K562 (cell line): ENCODE measurements around the gene ITGA3. TPM values are rescaled to one million over a fixed set of nuclear protein-coding genes. Genes with fewer than 3 reads are reported as not detected.

ENCODE experiments used
- ATAC-seq: fragments of 200-7000 bp; cut with Tn5 transposase; 3 replicates; pipeline ENCODE4 v1.9.1; 2020; ENCODE audit warnings: moderate library complexity
- BruUV-seq: library from RNA; stranded (reverse); fragments of 400-500 nt; replicated peaks from 2 replicates; lab custom pipeline; 2021; lab: Mats Ljungman, UMichigan
- CTCF ChIA-PET: fragments of 300-600 bp; formaldehyde crosslinking; extraction: SDS; loops from one replicate; lab custom pipeline; 2021; ENCODE audit warnings: low intra/inter-chr PET ratio; lab: Yijun Ruan, JAX
- POLR2A ChIA-PET: fragments of 300-600, 350-650 bp; sonication (Branson Sonifier 250); formaldehyde crosslinking; extraction: SDS; loops from one replicate; lab custom pipeline; 2021; ENCODE audit warnings: antibody characterized with exemption, inconsistent platforms; lab: Yijun Ruan, JAX
- DNase-seq, 4 experiments: peaks; one replicate each; pipeline versions ENCODE4 v3.0.0 to v3.0.0-alpha.2; 2011 to 2018; ENCODE audit warnings: low spot score in 3 of 4, mixed read lengths in 3 of 4; ENCODE audit errors: extremely low read depth in 1 of 4
- FAIRE-seq: peaks from 2 replicates; lab custom pipeline; 2011; peaks lifted over from hg19 to GRCh38; lab: Jason Lieb, UNC
- H2AFZ ChIP-seq: 2 replicates; pipeline ENCODE4 v1.6.0; 2011; ENCODE audit warnings: low read depth, low read length, control low read depth, inconsistent platforms
- H3K27ac ChIP-seq: fragments of 200-600 bp; 3 replicates; pipeline ENCODE4 v1.8.0; 2011; ENCODE audit warnings: low read depth, mild to moderate bottlenecking, control low read depth, inconsistent platforms, low read length, moderate library complexity, mixed read lengths; ENCODE audit errors: extremely low read depth
- H3K27me3 ChIP-seq, 2 experiments: fragments of 300-600 bp in 1 of 2; 2 replicates in 1 of 2; 3 replicates in 1 of 2; pipeline versions ENCODE4 v1.6.0 to v1.8.0; 2011; ENCODE audit warnings: inconsistent platforms in 2 of 2, low read length in 2 of 2, mild to moderate bottlenecking in 1 of 2, mixed read lengths in 1 of 2, moderate library complexity in 1 of 2; ENCODE audit not compliant: control insufficient read depth in 2 of 2, insufficient read depth in 2 of 2
- H3K36me3 ChIP-seq: fragments of 300-600 bp; 3 replicates; pipeline ENCODE4 v1.8.0; 2011; ENCODE audit warnings: mild to moderate bottlenecking, low read length, inconsistent platforms; ENCODE audit not compliant: control insufficient read depth, insufficient read depth
- H3K4me1 ChIP-seq, 2 experiments: fragments of 200-600 bp in 1 of 2; replicated peaks in 1 of 2; 2 replicates in 1 of 2; 3 replicates in 1 of 2; pipeline versions ENCODE4 v1.5.1 to v1.8.0; 2011; ENCODE audit warnings: inconsistent platforms in 2 of 2, low read length in 2 of 2, mild to moderate bottlenecking in 1 of 2, mixed read lengths in 1 of 2, moderate library complexity in 1 of 2; ENCODE audit not compliant: control insufficient read depth in 2 of 2, insufficient read depth in 2 of 2
- H3K4me2 ChIP-seq: 2 replicates; pipeline ENCODE4 v1.6.1; 2011; ENCODE audit warnings: low read length, control low read depth, inconsistent platforms, mixed read lengths; ENCODE audit not compliant: insufficient read depth
- H3K4me3 ChIP-seq: fragments of 200-600 bp; sonication (generic), shearing (Covaris generic); 2 replicates; pipeline ENCODE4 v1.5.1; 2016; ENCODE audit warnings: control low read depth, inconsistent platforms
- H3K79me2 ChIP-seq: fragments of 200-600 bp; 3 replicates; pipeline ENCODE4 v1.8.0; 2011; ENCODE audit warnings: low read length, inconsistent platforms; ENCODE audit not compliant: control insufficient read depth, insufficient read depth
- H3K9ac ChIP-seq, 2 experiments: 2 replicates each; pipeline versions ENCODE4 v1.6.0 to v1.6.1; 2011; ENCODE audit warnings: low read depth in 2 of 2, low read length in 2 of 2, control low read depth in 1 of 2, inconsistent platforms in 1 of 2, mild to moderate bottlenecking in 1 of 2, mixed read lengths in 1 of 2; ENCODE audit not compliant: insufficient read depth in 1 of 2
- H3K9me1 ChIP-seq: one replicate; pipeline ENCODE4 v1.6.0; 2011; ENCODE audit warnings: inconsistent platforms, mild to moderate bottlenecking, low read length, moderate library complexity; ENCODE audit not compliant: control insufficient read depth, insufficient read depth
- H3K9me3 ChIP-seq: replicated peaks from 2 replicates; pipeline ENCODE4 v1.5.1; 2011; ENCODE audit warnings: low read depth, low read length, inconsistent platforms; ENCODE audit not compliant: control insufficient read depth, insufficient read depth
- H4K20me1 ChIP-seq: replicated peaks from 2 replicates; pipeline ENCODE4 v1.6.1; 2011; ENCODE audit warnings: low read length, inconsistent platforms, mixed read lengths; ENCODE audit not compliant: control insufficient read depth, insufficient read depth
- ASH1L ChIP-seq: fragments of 450-650 bp; IDR thresholded peaks from 2 replicates; pipeline ENCODE4 v1.6.1; 2018; ENCODE audit warnings: borderline replicate concordance, mild to moderate bottlenecking, low read depth; ENCODE audit not compliant: partially characterized antibody
- E2F3 ChIP-seq: fragments of 250-450 bp; sonication (Bioruptor Pico); IDR thresholded peaks from 2 replicates; pipeline ENCODE4 v1.4.0; 2020; ENCODE audit warnings: mild to moderate bottlenecking
- HDAC2 ChIP-seq: fragments of 450-650 bp; IDR thresholded peaks from 2 replicates; pipeline ENCODE4 v1.6.1; 2016; ENCODE audit warnings: mild to moderate bottlenecking
- HNRNPL ChIP-seq: fragments of 200-400 bp; formaldehyde crosslinking; IDR thresholded peaks from 2 replicates; pipeline ENCODE4 v1.6.1; 2017; ENCODE audit warnings: low read depth, mild to moderate bottlenecking, low read length
- HOXB6 ChIP-seq: fragments of 250-450 bp; sonication (Bioruptor Pico); IDR thresholded peaks from 2 replicates; pipeline ENCODE4 v1.5.1; 2022; ENCODE audit warnings: mild to moderate bottlenecking, borderline replicate concordance
- KLF10 ChIP-seq: fragments of 250-450 bp; sonication (Bioruptor Pico); IDR thresholded peaks from 2 replicates; pipeline ENCODE4 v1.6.1; 2021; ENCODE audit warnings: matching md5 sums
- MEF2A ChIP-seq: IDR thresholded peaks from 2 replicates; pipeline ENCODE4 v1.6.1; 2011; ENCODE audit warnings: low read depth, mild to moderate bottlenecking, low read length, moderate library complexity; ENCODE audit not compliant: control insufficient read depth
- PHB ChIP-seq: fragments of 250-450 bp; sonication (Bioruptor Pico); IDR thresholded peaks from 2 replicates; pipeline ENCODE4 v1.5.0; 2021
- SAP30 ChIP-seq: fragments of 200-600 bp; sonication (generic); IDR thresholded peaks from 2 replicates; pipeline ENCODE4 v1.6.1; 2012; ENCODE audit warnings: borderline replicate concordance, low read depth, mild to moderate bottlenecking, moderate library complexity, low read length, control low read depth, inconsistent platforms; ENCODE audit not compliant: insufficient read depth, poor library complexity, severe bottlenecking
- ZNF324 ChIP-seq: fragments of 250-450 bp; sonication (Bioruptor Pico); IDR thresholded peaks from 2 replicates; pipeline ENCODE4 v1.4.0; 2020; ENCODE audit warnings: mild to moderate bottlenecking
- ZNF77 ChIP-seq: fragments of 250-450 bp; sonication (Bioruptor Pico); IDR thresholded peaks from 2 replicates; pipeline ENCODE4 v1.5.0; 2020
- WGBS: fragments of 100-300 bp; shearing (Covaris generic); methylation state at CpG from one replicate; pipeline ENCODE4 v1.1.6; 2016; ENCODE audit warnings: low coverage, mixed read lengths; ENCODE audit not compliant: insufficient coverage; ENCODE audit errors: missing lambda C conversion rate; 5-methylcytosine and 5-hydroxymethylcytosine counted together
- in situ Hi-C: fragments of 300-500 bp; cut with MboI; formaldehyde crosslinking; loops from 4 replicates; pipeline ENCODE4 v1.15.0; 2018; ENCODE audit warnings: inconsistent platforms, mixed read lengths
- intact Hi-C: fragments of 100-400 bp; cut with micrococcal nuclease; formaldehyde crosslinking; loops from 2 replicates; pipeline ENCODE4 v1.14.2; 2022
- polyA plus RNA-seq, 8 experiments: library from polyadenylated mRNA; depleted of rRNA in 4 of 8; stranded (reverse) in 5 of 8; unstranded in 3 of 8; fragments of >200 nt; fragmentation: Nextera tagmentation in 2 of 8; fragmentation: Illumina TruSeq in 1 of 8; extraction: Ambion mirVana in 2 of 8; extraction: Trizol in 1 of 8; gene quantifications; 2 replicates each; pipeline versions ENCODE4 v1.2.1 to v1.2.3, GENCODE V29; 2011 to 2014; ENCODE audit warnings: inconsistent platforms in 1 of 8, missing spikeins in 1 of 8
- total RNA-seq, 7 experiments: library from RNA; depleted of rRNA in 6 of 7; stranded (reverse); fragments of >200 nt in 6 of 7; fragmentation: Illumina TruSeq in 2 of 7; extraction: Trizol in 2 of 7; gene quantifications; 2 replicates each; pipeline versions ENCODE4 v1.2.1 to v1.2.3, GENCODE V29; 2011 to 2021; ENCODE audit warnings: low replicate concordance in 1 of 7
- TF ChIP-seq, protein P1 (sequence below): fragments of 450-650 bp; IDR thresholded peaks from 2 replicates; pipeline ENCODE4 v1.7.1; 2018; ENCODE audit warnings: mild to moderate bottlenecking, low read depth; ENCODE audit not compliant: partially characterized antibody

Gene ITGA3
- total and polyA plus RNA-seq, 9 of the 15 experiments (the other 6 are each of a cell fraction or from before 2014, with no cell fraction given), result 0.03 to 0.75 (median 0.14) TPM; not detected in 2

- in situ Hi-C loops (no loop called here), intact Hi-C loops (no loop called here)
- H3K4me3 ChIP-seq, result no peak overlapping the region
- peaks cover 0 to 36% of the 10 kb centered on the region in 2 experiments; a peak in 2 of 5 replicates for H3K27me3 ChIP-seq
- ATAC-seq, result no peak
- H3K27ac ChIP-seq, result no peak overlapping the region
- no peaks in the 10 kb centered on the region for H3K9me1 ChIP-seq
- no peak overlapping the region for H3K4me2 ChIP-seq
- no peak overlapping the region; a peak in 1 of 4 replicates for H3K9ac ChIP-seq
- TF ChIP-seq HDAC2 (no peak), HOXB6 (CRISPR knock-in tag) (no peak), SAP30 (no peak), ZNF77 (CRISPR knock-in tag) (no peak), HNRNPL (no peak), E2F3 (CRISPR knock-in tag) (no peak), MEF2A (no peak), ZNF324 (no peak), KLF10 (CRISPR knock-in tag) (no peak), ASH1L (no peak), PHB (CRISPR knock-in tag) (no peak)
- TF ChIP-seq, protein P1, sequence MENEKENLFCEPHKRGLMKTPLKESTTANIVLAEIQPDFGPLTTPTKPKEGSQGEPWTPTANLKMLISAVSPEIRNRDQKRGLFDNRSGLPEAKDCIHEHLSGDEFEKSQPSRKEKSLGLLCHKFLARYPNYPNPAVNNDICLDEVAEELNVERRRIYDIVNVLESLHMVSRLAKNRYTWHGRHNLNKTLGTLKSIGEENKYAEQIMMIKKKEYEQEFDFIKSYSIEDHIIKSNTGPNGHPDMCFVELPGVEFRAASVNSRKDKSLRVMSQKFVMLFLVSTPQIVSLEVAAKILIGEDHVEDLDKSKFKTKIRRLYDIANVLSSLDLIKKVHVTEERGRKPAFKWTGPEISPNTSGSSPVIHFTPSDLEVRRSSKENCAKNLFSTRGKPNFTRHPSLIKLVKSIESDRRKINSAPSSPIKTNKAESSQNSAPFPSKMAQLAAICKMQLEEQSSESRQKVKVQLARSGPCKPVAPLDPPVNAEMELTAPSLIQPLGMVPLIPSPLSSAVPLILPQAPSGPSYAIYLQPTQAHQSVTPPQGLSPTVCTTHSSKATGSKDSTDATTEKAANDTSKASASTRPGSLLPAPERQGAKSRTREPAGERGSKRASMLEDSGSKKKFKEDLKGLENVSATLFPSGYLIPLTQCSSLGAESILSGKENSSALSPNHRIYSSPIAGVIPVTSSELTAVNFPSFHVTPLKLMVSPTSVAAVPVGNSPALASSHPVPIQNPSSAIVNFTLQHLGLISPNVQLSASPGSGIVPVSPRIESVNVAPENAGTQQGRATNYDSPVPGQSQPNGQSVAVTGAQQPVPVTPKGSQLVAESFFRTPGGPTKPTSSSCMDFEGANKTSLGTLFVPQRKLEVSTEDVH, result no peak
- H2AFZ ChIP-seq, result no peak overlapping the region
- 3% methylated on average over 12 of the region's 16 CpGs for WGBS
- no peak for FAIRE-seq
- POLR2A ChIA-PET, result no interaction called here
- no peaks in the 10 kb centered on the region for H3K36me3 ChIP-seq
- BruUV-seq, result no TSS peak
- H3K9me3 ChIP-seq, result no peaks in the 10 kb centered on the region
- no peak for DNase-seq
- H3K4me1 ChIP-seq, result no peaks in the 10 kb centered on the region
- H4K20me1 ChIP-seq, result no peaks in the 10 kb centered on the region; the same call in 1 of the 2 replicates
- H3K79me2 ChIP-seq, result no peaks in the 10 kb centered on the region
- CTCF ChIA-PET, result no interaction called here
These were observed 12.4 kb upstream of the ITGA3 start for GRCh38 chr17:50043290-50044148.
